HepG2 (cell line): ENCODE measurements around the gene AMHR2. TPM values are rescaled to one million over a fixed set of nuclear protein-coding genes. Genes with fewer than 3 reads are reported as not detected.
A peak's percentile ranks its signal among the peaks of the same experiment; 100 is the strongest.
"Not testable (repeated sequence)": the region's sequence is repeated elsewhere in the genome, so short reads cannot be mapped to it uniquely, and the experiment has no call there.

Source experiments
- ATAC-seq: fragments of 200-7000 bp; cut with Tn5 transposase; 3 replicates; pipeline ENCODE4 v1.9.1; 2020; ENCODE audit warnings: mild to moderate bottlenecking, moderate library complexity
- BruUV-seq: library from RNA; stranded (reverse); fragments of 400-500 nt; replicated peaks from 2 replicates; lab custom pipeline; 2021; lab: Mats Ljungman, UMichigan
- CTCF ChIA-PET: fragments of 300-600 bp; formaldehyde crosslinking; extraction: SDS; loops from one replicate; lab custom pipeline; 2021; ENCODE audit warnings: low total read pairs, inconsistent platforms, low intra/inter-chr PET ratio; lab: Yijun Ruan, JAX
- POLR2A ChIA-PET: fragments of 350-600 bp; sonication (Branson Sonifier 250); formaldehyde crosslinking; loops from one replicate; lab custom pipeline; 2020; ENCODE audit warnings: antibody characterized with exemption, inconsistent platforms; lab: Yijun Ruan, JAX
- DNase-seq: peaks from one replicate; pipeline ENCODE4 v3.0.0-alpha.2; 2015; ENCODE audit warnings: low spot score
- FAIRE-seq: peaks from 3 replicates; lab custom pipeline; 2011; peaks lifted over from hg19 to GRCh38; lab: Jason Lieb, UNC
- H2AFZ ChIP-seq: one replicate; pipeline ENCODE4 v1.6.1; 2011; ENCODE audit warnings: low read length, inconsistent platforms
- H3K27ac ChIP-seq: fragments of 300-600 bp; 3 replicates; pipeline ENCODE4 v1.8.0; 2011; ENCODE audit warnings: mixed run types, mild to moderate bottlenecking, mixed read lengths, low read length, inconsistent platforms; ENCODE audit not compliant: insufficient read depth; ENCODE audit errors: extremely low read length
- H3K27me3 ChIP-seq, 2 experiments: fragments of 200-600 bp in 1 of 2; 2 replicates in 1 of 2; 3 replicates in 1 of 2; pipeline versions ENCODE4 v1.6.0 to v1.8.0; 2011; ENCODE audit warnings: low read length in 2 of 2, mild to moderate bottlenecking in 2 of 2, moderate library complexity in 2 of 2, inconsistent platforms in 1 of 2; ENCODE audit not compliant: insufficient read depth in 2 of 2, control insufficient read depth in 1 of 2
- H3K36me3 ChIP-seq, 2 experiments: fragments of 200-600 bp in 1 of 2; replicated peaks in 1 of 2; 2 replicates in 1 of 2; 3 replicates in 1 of 2; pipeline versions ENCODE4 v1.5.1 to v1.8.0; 2011; ENCODE audit warnings: low read length in 2 of 2, inconsistent platforms in 1 of 2; ENCODE audit not compliant: insufficient read depth in 2 of 2, control insufficient read depth in 1 of 2
- H3K4me1 ChIP-seq: 2 replicates; pipeline ENCODE4 v1.5.1; 2012; ENCODE audit warnings: low read length, inconsistent platforms; ENCODE audit not compliant: insufficient read depth
- H3K4me2 ChIP-seq: 2 replicates; pipeline ENCODE4 v1.6.0; 2011; ENCODE audit warnings: low read depth, low read length, inconsistent platforms
- H3K4me3 ChIP-seq, 3 experiments: fragments of 200-600 bp in 1 of 3; sonication (generic), shearing (Covaris generic) in 1 of 3; replicated peaks in 1 of 3; 2 replicates each; pipeline ENCODE4 v1.5.1; 2011 to 2016; ENCODE audit warnings: low read length in 3 of 3, inconsistent platforms in 2 of 3, low read depth in 2 of 3, mild to moderate bottlenecking in 2 of 3, control low read depth in 1 of 3, mixed read lengths in 1 of 3; ENCODE audit not compliant: insufficient read depth in 1 of 3
- H3K79me2 ChIP-seq: one replicate; pipeline ENCODE4 v1.6.1; 2011; ENCODE audit warnings: low read length, inconsistent platforms; ENCODE audit not compliant: insufficient read depth
- H3K9ac ChIP-seq: 2 replicates; pipeline ENCODE4 v1.6.0; 2011; ENCODE audit warnings: mild to moderate bottlenecking, low read depth, low read length, inconsistent platforms; ENCODE audit not compliant: insufficient read depth
- H3K9me3 ChIP-seq: 2 replicates; pipeline ENCODE4 v1.5.1; 2012; ENCODE audit warnings: mild to moderate bottlenecking, low read length
- H4K20me1 ChIP-seq: 2 replicates; pipeline ENCODE4 v1.6.0; 2011; ENCODE audit warnings: inconsistent platforms, mild to moderate bottlenecking, low read length, moderate library complexity; ENCODE audit not compliant: insufficient read depth
- CEBPB ChIP-seq: IDR thresholded peaks from 2 replicates; pipeline ENCODE4 v1.6.1; 2011; ENCODE audit warnings: low read depth, low read length, improper control_type of control experiment, borderline replicate concordance
- ZNF138 ChIP-seq: sonication (generic); formaldehyde crosslinking; IDR thresholded peaks from 2 replicates; pipeline ENCODE4 v1.5.0; 2020; ENCODE audit warnings: mild to moderate bottlenecking, low read depth, missing genetic modification reagents
- WGBS: methylation state at CpG from one replicate; pipeline ENCODE4 v1.1.6; 2017; ENCODE audit warnings: low lambda C conversion rate; 5-methylcytosine and 5-hydroxymethylcytosine counted together
- in situ Hi-C: cut with HindIII; loops from 2 replicates; pipeline ENCODE4 v1.10.0; 2017; ENCODE audit warnings: low pct_unique_long_range_greater_than_20kb; ENCODE audit not compliant: extremely low pct_ligation_motif_present
- intact Hi-C: fragments of 100-400 bp; cut with micrococcal nuclease; formaldehyde crosslinking; loops from one replicate; pipeline ENCODE4 v1.10.0; 2022; ENCODE audit not compliant: unreplicated experiment
- polyA plus RNA-seq, 8 experiments: library from polyadenylated mRNA; depleted of rRNA in 3 of 8; stranded (reverse) in 7 of 8; unstranded in 1 of 8; fragments of >200 nt; fragmentation: Illumina TruSeq in 4 of 8; extraction: Trizol in 4 of 8; gene quantifications; 2 replicates each; pipeline versions ENCODE4 v1.2.1 to v1.2.3, GENCODE V29; 2011 to 2016; ENCODE audit warnings: low read depth in 4 of 8, missing spikeins in 1 of 8, mixed read lengths in 1 of 8; ENCODE audit not compliant: insufficient read depth in 1 of 8
- total RNA-seq, 5 experiments: library from RNA; depleted of rRNA; stranded (reverse); fragments of >200 nt; fragmentation: Illumina TruSeq; extraction: Trizol; gene quantifications; 2 replicates each; pipeline ENCODE4 v1.2.3, GENCODE V29; 2016; ENCODE audit warnings: low read depth in 1 of 5

The AMHR2 gene
- total and polyA plus RNA-seq, 2 of the 13 experiments (the other 11 are each of a cell fraction or from before 2014, with no cell fraction given): 0.24 to 0.58 TPM

DNA sequence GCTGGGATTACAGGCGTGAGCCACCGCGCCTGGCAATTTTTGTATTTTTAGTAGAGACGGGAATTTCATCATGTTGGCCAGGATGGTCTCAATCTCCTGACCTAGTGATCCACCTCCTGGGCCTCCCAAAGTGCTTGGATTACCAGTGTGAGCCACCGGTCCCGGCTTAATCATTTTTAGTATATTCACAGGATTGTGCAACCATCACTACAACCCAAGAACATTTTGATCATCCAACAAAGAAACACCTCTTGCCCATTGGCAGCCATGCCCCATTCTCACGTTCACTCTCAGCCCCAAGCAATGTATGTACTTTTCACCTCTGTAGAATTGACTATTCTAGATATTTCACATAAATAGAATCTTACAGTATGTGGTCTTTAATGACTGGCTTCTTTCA lies 23.8 kb upstream of the AMHR2 start:
- BruUV-seq: no TSS peak
- POLR2A ChIA-PET: no interaction called here
- no peak overlapping the region for H3K9ac ChIP-seq
- no peak overlapping the region for H3K4me3 ChIP-seq
- DNase-seq (no peak), FAIRE-seq (no peak), ATAC-seq (no peak)
- no peak overlapping the region for H2AFZ ChIP-seq
- no peak overlapping the region for H3K4me2 ChIP-seq
- no peaks in the 10 kb centered on the region; a peak in 1 of 5 replicates for H3K27me3 ChIP-seq
- TF ChIP-seq ZNF138 (no peak), CEBPB (peak; percentile 39)
- in situ Hi-C loops (no loop called here), intact Hi-C loops (no loop called here)
- no peak overlapping the region for H3K27ac ChIP-seq
- WGBS: 91% methylated on average over 7 of the region's 7 CpGs
- no peaks in the 10 kb centered on the region for H3K9me3 ChIP-seq
- CTCF ChIA-PET: no interaction called here
- H3K36me3 ChIP-seq: peaks cover 0 to 10% of the 10 kb centered on the region in 2 experiments; a peak in 2 of 5 replicates
- no peaks in the 10 kb centered on the region for H4K20me1 ChIP-seq
- peaks cover 22% of the 10 kb centered on the region for H3K79me2 ChIP-seq
- peaks cover 16% of the 10 kb centered on the region for H3K4me1 ChIP-seq

DNA sequence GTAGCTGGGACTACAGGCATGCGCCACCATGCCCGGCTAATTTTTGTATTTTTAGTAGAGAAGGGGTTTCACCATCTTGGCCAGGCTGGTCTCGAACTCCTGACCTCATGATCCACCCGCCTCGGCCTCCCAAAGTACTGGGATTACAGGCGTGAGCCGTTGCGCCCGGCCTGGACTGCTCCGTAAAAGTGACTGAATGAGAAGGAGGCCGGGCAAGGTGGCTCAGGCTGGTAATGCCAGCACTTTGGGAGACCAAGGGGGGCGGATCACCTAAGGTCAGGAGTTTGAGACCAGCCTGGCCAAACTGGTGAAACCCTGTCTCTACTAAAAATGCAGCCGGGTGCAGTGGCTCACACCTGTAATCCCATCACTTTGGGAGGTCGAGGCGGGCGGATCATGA lies 21.3 kb upstream of the AMHR2 start:
- H3K9ac ChIP-seq, BruUV-seq, H2AFZ ChIP-seq, H3K4me2 ChIP-seq, H3K27ac ChIP-seq, CTCF ChIA-PET, FAIRE-seq, DNase-seq, H3K4me1 ChIP-seq, H4K20me1 ChIP-seq, ATAC-seq, H3K9me3 ChIP-seq, H3K27me3 ChIP-seq, in situ Hi-C loops, H3K4me3 ChIP-seq, POLR2A ChIA-PET, intact Hi-C loops: not testable (repeated sequence)
- Histone ChIP-seq H3K79me2 (peaks cover 11% of the 10 kb centered on the region), H3K36me3 (peaks cover 3 to 17% of the 10 kb centered on the region in 2 experiments; a peak in 4 of 5 replicates)
- 96% methylated on average over 16 of the region's 16 CpGs for WGBS
